ENCODE results near the gene CHRNA3.
A peak's percentile ranks its signal among the peaks of the same experiment; 100 is the strongest.

CHRNA3 gene

DNA sequence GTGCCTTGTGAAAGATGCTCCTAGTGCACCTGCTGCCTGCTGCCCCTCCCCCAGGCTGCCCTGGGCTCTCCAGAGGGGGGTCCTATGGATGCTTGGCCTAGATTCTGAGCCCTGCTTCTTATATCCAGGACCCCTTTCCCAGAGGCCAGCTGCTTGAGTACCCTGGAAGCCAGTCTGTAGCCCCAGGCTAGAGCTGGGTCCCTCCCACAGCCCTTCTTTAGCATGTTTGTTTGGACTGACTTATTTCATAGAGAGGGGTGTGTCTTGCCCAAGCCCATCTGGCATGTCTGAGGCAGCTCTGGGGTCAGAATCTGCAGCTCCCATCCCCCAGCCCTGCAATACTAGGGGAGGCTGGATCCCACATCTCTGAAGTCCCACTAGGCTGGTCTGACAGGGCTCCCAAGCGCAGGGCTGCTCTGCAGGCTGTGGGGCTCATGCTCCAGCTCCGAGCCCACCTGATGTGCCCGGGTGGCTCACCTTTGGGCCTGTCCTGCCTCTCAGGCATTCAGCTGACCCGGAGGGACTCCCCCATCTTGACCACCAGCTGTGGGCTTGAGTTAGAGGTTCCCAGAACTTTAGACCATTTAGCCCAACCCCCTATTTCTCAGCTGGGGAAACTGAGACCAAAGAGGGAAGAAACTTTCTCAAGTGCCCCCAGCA is 17.1 kb upstream of the CHRNA3 start:
- H3K4me1 ChIP-seq (ENCODE audit: control insufficient read depth, insufficient read depth, low read length), result peaks cover 2% of the 10 kb centered on the region; the same call in 1 of the 2 replicates
- no peak overlapping the region for H3K27ac ChIP-seq (ENCODE audit: extremely low read depth, low read depth, low read length)
- H3K9me3 ChIP-seq (ENCODE audit: control insufficient read depth, insufficient read depth, low read depth, low read length), result no peaks in the 10 kb centered on the region
- ChIA-PET POLR2A (no interaction called here), CTCF (interaction anchor here (0.6 to 5.9 kb wide), 26 partner anchors 10 to 541 kb away, joined by 3 to 119 read pairs (median 5); no protein-coding TSS in a partner anchor)
- no peak overlapping the region for H3K4me3 ChIP-seq (ENCODE audit: low read depth, low read length)
- H3K36me3 ChIP-seq (ENCODE audit: control insufficient read depth in 2 of 2, insufficient read depth in 1 of 2, low read length in 2 of 2), result no peaks in the 10 kb centered on the region
- no peak for TF ChIP-seq ZNF292 (tag by site-specific recombination; IDR thresholded peaks at IDR 0.05; ENCODE audit: borderline replicate concordance, low read depth)
- TF ChIP-seq, protein P1, sequence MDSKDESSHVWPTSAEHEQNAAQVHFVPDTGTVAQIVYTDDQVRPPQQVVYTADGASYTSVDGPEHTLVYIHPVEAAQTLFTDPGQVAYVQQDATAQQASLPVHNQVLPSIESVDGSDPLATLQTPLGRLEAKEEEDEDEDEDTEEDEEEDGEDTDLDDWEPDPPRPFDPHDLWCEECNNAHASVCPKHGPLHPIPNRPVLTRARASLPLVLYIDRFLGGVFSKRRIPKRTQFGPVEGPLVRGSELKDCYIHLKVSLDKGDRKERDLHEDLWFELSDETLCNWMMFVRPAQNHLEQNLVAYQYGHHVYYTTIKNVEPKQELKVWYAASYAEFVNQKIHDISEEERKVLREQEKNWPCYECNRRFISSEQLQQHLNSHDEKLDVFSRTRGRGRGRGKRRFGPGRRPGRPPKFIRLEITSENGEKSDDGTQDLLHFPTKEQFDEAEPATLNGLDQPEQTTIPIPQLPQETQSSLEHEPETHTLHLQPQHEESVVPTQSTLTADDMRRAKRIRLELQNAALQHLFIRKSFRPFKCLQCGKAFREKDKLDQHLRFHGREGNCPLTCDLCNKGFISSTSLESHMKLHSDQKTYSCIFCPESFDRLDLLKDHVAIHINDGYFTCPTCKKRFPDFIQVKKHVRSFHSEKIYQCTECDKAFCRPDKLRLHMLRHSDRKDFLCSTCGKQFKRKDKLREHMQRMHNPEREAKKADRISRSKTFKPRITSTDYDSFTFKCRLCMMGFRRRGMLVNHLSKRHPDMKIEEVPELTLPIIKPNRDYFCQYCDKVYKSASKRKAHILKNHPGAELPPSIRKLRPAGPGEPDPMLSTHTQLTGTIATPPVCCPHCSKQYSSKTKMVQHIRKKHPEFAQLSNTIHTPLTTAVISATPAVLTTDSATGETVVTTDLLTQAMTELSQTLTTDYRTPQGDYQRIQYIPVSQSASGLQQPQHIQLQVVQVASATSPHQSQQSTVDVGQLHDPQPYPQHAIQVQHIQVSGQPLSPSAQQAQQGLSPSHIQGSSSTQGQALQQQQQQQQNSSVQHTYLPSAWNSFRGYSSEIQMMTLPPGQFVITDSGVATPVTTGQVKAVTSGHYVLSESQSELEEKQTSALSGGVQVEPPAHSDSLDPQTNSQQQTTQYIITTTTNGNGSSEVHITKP (tag by site-specific recombination; IDR thresholded peaks at IDR 0.05), result peak; percentile 60

DNA sequence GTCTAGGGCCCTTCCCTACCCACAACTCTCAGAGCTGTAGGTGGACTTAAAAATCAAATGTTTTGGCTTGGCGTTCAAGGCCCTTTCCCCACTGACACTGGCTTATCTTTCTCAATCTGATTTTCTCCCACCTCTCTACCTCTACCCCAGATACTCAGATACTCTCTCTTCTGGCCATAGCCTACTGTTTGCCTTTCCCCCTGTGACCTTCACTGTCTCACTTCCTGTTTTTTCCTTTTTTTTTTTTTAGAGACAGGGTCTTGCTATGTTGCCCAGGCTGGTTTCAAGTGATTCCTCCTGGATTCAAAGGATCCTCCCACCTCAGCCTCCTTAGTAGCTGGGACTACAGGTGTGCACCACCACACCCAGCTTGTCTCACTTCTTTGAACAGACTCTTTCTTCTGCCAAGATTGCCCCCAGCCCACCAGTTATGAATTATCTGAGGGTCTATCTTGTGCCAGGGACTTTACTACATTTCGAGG is 15.6 kb upstream of the CHRNA3 start:
- peak; percentile 66; the same call in 1 of the 2 replicates for TF ChIP-seq GLI4 (tag by site-specific recombination; IDR thresholded peaks at IDR 0.05)
- TF ChIP-seq ZNF121 (tag by site-specific recombination; IDR thresholded peaks at IDR 0.05), result peak; percentile 50
- TF ChIP-seq HOXD13 (CRISPR knock-in tag; IDR thresholded peaks at IDR 0.05; ENCODE audit: borderline replicate concordance), result no peak
- POLR2A ChIA-PET, result no interaction called here
- Histone ChIP-seq H3K4me3 (ENCODE audit: low read depth, low read length) (no peak overlapping the region), H3K9me3 (ENCODE audit: control insufficient read depth, insufficient read depth, low read depth, low read length) (no peaks in the 10 kb centered on the region), H3K36me3 (ENCODE audit: control insufficient read depth in 2 of 2, insufficient read depth in 1 of 2, low read length in 2 of 2) (no peaks in the 10 kb centered on the region), H3K4me1 (ENCODE audit: control insufficient read depth, insufficient read depth, low read length) (peaks cover 2% of the 10 kb centered on the region; the same call in 1 of the 2 replicates), H3K27ac (ENCODE audit: extremely low read depth, low read depth, low read length) (no peak overlapping the region)
- CTCF ChIA-PET, result interaction anchor here (0.6 to 5.9 kb wide), 9 partner anchors 15 to 1864 kb away, joined by 3 to 119 read pairs (median 3); partner anchors contain the start of gene CHRNA3

DNA sequence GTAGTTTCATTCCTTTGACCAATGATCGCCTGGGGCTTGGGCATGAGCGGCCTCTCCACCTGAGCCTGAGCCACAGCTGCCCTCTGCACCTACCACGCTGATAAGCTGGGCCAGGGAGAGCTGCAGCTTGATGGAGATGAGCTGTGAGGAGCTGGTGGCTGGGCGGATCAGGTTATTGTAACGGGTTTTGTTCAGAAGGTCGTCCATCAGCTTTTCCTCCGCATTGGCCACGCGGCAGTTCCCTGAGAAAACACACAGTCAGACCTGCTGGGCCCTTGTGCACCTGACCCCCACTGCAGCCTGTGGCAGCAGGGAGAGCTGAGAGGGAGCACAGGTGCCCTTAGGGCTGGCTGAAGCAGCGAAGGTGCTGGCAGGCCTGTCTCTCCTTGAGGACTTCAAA is 14.6 kb upstream of the CHRNA3 start:
- ChIA-PET POLR2A (no interaction called here), CTCF (interaction anchor here (0.5 to 5.9 kb wide), 4 partner anchors 11 to 1018 kb away, joined by 3 to 119 read pairs (median 4); no protein-coding TSS in a partner anchor)
- Histone ChIP-seq H3K27ac (ENCODE audit: extremely low read depth, low read depth, low read length) (no peak overlapping the region), H3K36me3 (ENCODE audit: control insufficient read depth in 2 of 2, insufficient read depth in 1 of 2, low read length in 2 of 2) (no peaks in the 10 kb centered on the region), H3K4me3 (ENCODE audit: low read depth, low read length) (no peak overlapping the region), H3K4me1 (ENCODE audit: control insufficient read depth, insufficient read depth, low read length) (no peaks in the 10 kb centered on the region), H3K9me3 (ENCODE audit: control insufficient read depth, insufficient read depth, low read depth, low read length) (no peaks in the 10 kb centered on the region)
- TF ChIP-seq ZBTB21 (tag by site-specific recombination; IDR thresholded peaks at IDR 0.05) (no peak), ZNF292 (tag by site-specific recombination; IDR thresholded peaks at IDR 0.05; ENCODE audit: borderline replicate concordance, low read depth) (no peak), GLIS2 (tag by site-specific recombination; IDR thresholded peaks at IDR 0.05) (no peak), HOXA7 (CRISPR knock-in tag; IDR thresholded peaks at IDR 0.05; ENCODE audit: borderline replicate concordance) (no peak), SETDB1 (IDR thresholded peaks at IDR 0.05; ENCODE audit: insufficient read length, low read length) (no peak), ZNF560 (tag by site-specific recombination; IDR thresholded peaks at IDR 0.05; ENCODE audit: borderline replicate concordance) (no peak), ZNF350 (tag by site-specific recombination; IDR thresholded peaks at IDR 0.05) (no peak), ZNF416 (tag by site-specific recombination; IDR thresholded peaks at IDR 0.05) (no peak), ZNF660 (tag by site-specific recombination; IDR thresholded peaks at IDR 0.05) (no peak), ZNF138 (tag by site-specific recombination; IDR thresholded peaks at IDR 0.05; ENCODE audit: borderline replicate concordance) (no peak), ZNF544 (tag by site-specific recombination; IDR thresholded peaks at IDR 0.05) (no peak), ZSCAN16 (tag by site-specific recombination; IDR thresholded peaks at IDR 0.05) (no peak)
- TF ChIP-seq, protein P2, sequence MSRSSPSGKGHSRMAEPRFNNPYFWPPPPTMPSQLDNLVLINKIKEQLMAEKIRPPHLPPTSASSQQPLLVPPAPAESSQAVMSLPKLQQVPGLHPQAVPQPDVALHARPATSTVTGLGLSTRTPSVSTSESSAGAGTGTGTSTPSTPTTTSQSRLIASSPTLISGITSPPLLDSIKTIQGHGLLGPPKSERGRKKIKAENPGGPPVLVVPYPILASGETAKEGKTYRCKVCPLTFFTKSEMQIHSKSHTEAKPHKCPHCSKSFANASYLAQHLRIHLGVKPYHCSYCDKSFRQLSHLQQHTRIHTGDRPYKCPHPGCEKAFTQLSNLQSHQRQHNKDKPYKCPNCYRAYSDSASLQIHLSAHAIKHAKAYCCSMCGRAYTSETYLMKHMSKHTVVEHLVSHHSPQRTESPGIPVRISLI (tag by site-specific recombination; IDR thresholded peaks at IDR 0.05), result no peak
- TF ChIP-seq, protein P3, sequence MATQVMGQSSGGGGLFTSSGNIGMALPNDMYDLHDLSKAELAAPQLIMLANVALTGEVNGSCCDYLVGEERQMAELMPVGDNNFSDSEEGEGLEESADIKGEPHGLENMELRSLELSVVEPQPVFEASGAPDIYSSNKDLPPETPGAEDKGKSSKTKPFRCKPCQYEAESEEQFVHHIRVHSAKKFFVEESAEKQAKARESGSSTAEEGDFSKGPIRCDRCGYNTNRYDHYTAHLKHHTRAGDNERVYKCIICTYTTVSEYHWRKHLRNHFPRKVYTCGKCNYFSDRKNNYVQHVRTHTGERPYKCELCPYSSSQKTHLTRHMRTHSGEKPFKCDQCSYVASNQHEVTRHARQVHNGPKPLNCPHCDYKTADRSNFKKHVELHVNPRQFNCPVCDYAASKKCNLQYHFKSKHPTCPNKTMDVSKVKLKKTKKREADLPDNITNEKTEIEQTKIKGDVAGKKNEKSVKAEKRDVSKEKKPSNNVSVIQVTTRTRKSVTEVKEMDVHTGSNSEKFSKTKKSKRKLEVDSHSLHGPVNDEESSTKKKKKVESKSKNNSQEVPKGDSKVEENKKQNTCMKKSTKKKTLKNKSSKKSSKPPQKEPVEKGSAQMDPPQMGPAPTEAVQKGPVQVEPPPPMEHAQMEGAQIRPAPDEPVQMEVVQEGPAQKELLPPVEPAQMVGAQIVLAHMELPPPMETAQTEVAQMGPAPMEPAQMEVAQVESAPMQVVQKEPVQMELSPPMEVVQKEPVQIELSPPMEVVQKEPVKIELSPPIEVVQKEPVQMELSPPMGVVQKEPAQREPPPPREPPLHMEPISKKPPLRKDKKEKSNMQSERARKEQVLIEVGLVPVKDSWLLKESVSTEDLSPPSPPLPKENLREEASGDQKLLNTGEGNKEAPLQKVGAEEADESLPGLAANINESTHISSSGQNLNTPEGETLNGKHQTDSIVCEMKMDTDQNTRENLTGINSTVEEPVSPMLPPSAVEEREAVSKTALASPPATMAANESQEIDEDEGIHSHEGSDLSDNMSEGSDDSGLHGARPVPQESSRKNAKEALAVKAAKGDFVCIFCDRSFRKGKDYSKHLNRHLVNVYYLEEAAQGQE (tag by site-specific recombination; IDR thresholded peaks at IDR 0.05), result no peak
- TF ChIP-seq, protein P4, sequence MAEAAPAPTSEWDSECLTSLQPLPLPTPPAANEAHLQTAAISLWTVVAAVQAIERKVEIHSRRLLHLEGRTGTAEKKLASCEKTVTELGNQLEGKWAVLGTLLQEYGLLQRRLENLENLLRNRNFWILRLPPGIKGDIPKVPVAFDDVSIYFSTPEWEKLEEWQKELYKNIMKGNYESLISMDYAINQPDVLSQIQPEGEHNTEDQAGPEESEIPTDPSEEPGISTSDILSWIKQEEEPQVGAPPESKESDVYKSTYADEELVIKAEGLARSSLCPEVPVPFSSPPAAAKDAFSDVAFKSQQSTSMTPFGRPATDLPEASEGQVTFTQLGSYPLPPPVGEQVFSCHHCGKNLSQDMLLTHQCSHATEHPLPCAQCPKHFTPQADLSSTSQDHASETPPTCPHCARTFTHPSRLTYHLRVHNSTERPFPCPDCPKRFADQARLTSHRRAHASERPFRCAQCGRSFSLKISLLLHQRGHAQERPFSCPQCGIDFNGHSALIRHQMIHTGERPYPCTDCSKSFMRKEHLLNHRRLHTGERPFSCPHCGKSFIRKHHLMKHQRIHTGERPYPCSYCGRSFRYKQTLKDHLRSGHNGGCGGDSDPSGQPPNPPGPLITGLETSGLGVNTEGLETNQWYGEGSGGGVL (tag by site-specific recombination; IDR thresholded peaks at IDR 0.05), result no peak
